ENCODE results near the gene KIF17.

The KIF17 gene

GRCh38 chr1:20686883-20687725 is 30.7 kb downstream of the KIF17 start:
- DNase-seq (ENCODE audit: low read depth in 1 of 2, low spot score in 1 of 2) = no peak
- TF ChIP-seq GABPA (IDR thresholded peaks at IDR 0.05; ENCODE audit: low read depth) (no peak), POLR2AphosphoS5 (IDR thresholded peaks at IDR 0.05; ENCODE audit: low read depth) (no peak), REST (IDR thresholded peaks at IDR 0.05; ENCODE audit: insufficient replicate concordance, low read depth) (no peak), SPI1 (IDR thresholded peaks at IDR 0.05; ENCODE audit: borderline replicate concordance, low read depth) (no peak), CTCF (IDR thresholded peaks at IDR 0.05; ENCODE audit: insufficient read depth, low read length) (no peak)
- H3K27ac ChIP-seq (replicated peaks) = no peak overlapping the region
- H3K4me3 ChIP-seq (replicated peaks; ENCODE audit: insufficient read depth, low read length) = no peak overlapping the region
- no peaks in the 10 kb centered on the region for H3K27me3 ChIP-seq (ENCODE audit: insufficient read depth, poor library complexity, severe bottlenecking)

GRCh38 chr1:20685741-20686140 is 32.1 kb downstream of the KIF17 start:
- no peaks in the 10 kb centered on the region for H3K27me3 ChIP-seq (ENCODE audit: insufficient read depth, poor library complexity, severe bottlenecking)
- TF ChIP-seq GABPA (IDR thresholded peaks at IDR 0.05; ENCODE audit: low read depth) = no peak
- no peak for TF ChIP-seq REST (IDR thresholded peaks at IDR 0.05; ENCODE audit: insufficient replicate concordance, low read depth)
- TF ChIP-seq SPI1 (IDR thresholded peaks at IDR 0.05; ENCODE audit: borderline replicate concordance, low read depth) = no peak
- no peak for TF ChIP-seq POLR2AphosphoS5 (IDR thresholded peaks at IDR 0.05; ENCODE audit: low read depth)
- TF ChIP-seq CTCF (IDR thresholded peaks at IDR 0.05; ENCODE audit: insufficient read depth, low read length) = no peak
- no peak for DNase-seq (ENCODE audit: low read depth in 1 of 2, low spot score in 1 of 2)
- H3K27ac ChIP-seq (replicated peaks) = no peak overlapping the region
- H3K4me3 ChIP-seq (replicated peaks; ENCODE audit: insufficient read depth, low read length) = no peak overlapping the region

- H3K27ac ChIP-seq (replicated peaks) = no peak overlapping the region
Observed at GRCh38 chr1:20685099-20685662, 32.6 kb downstream of the KIF17 start.

More at GRCh38 chr1:20685099-20685662, 32.6 kb downstream of the KIF17 start:
- DNase-seq (ENCODE audit: low read depth in 1 of 2, low spot score in 1 of 2) = no peak
- Histone ChIP-seq H3K4me3 (replicated peaks; ENCODE audit: insufficient read depth, low read length) (no peak overlapping the region), H3K27me3 (ENCODE audit: insufficient read depth, poor library complexity, severe bottlenecking) (no peaks in the 10 kb centered on the region)
- TF ChIP-seq CTCF (IDR thresholded peaks at IDR 0.05; ENCODE audit: insufficient read depth, low read length) (no peak), REST (IDR thresholded peaks at IDR 0.05; ENCODE audit: insufficient replicate concordance, low read depth) (no peak), POLR2AphosphoS5 (IDR thresholded peaks at IDR 0.05; ENCODE audit: low read depth) (no peak), GABPA (IDR thresholded peaks at IDR 0.05; ENCODE audit: low read depth) (no peak), SPI1 (IDR thresholded peaks at IDR 0.05; ENCODE audit: borderline replicate concordance, low read depth) (no peak)
